Neural cell (in vitro differentiated cells): ENCODE measurements around the gene SMARCA4. TPM values are rescaled to one million over a fixed set of nuclear protein-coding genes. Genes with fewer than 3 reads are reported as not detected.

Experiments
- H2AFZ ChIP-seq: fragments of 200-600, 300-800 bp; sonication (generic), shearing (Covaris generic); 2 replicates; pipeline ENCODE4 v1.6.0; 2014; ENCODE audit warnings: low read depth, mild to moderate bottlenecking, antibody characterized with exemption, low read length, moderate library complexity
- H3F3A ChIP-seq: fragments of 200-600 bp; shearing (Covaris generic); 2 replicates; pipeline ENCODE4 v1.6.1; 2016; ENCODE audit warnings: mild to moderate bottlenecking, moderate library complexity, mixed read lengths, antibody characterized with exemption, low read length; ENCODE audit not compliant: insufficient read depth, poor library complexity, severe bottlenecking
- H3K27ac ChIP-seq: fragments of 200-600, 300-800 bp; sonication (generic), shearing (Covaris generic); 2 replicates; pipeline ENCODE4 v1.5.1; 2014; ENCODE audit warnings: mild to moderate bottlenecking, low read length, moderate library complexity
- H3K27me3 ChIP-seq: fragments of 300-800, 200-600 bp; sonication (generic), shearing (Covaris generic); 2 replicates; pipeline ENCODE4 v1.6.0; 2014; ENCODE audit warnings: mild to moderate bottlenecking, low read depth, low read length, moderate library complexity; ENCODE audit not compliant: insufficient read depth
- H3K36me3 ChIP-seq: fragments of 300-800, 200-600 bp; sonication (generic), shearing (Covaris generic); 2 replicates; pipeline ENCODE4 v1.5.1; 2014; ENCODE audit warnings: mild to moderate bottlenecking, antibody characterized with exemption, low read length, moderate library complexity; ENCODE audit not compliant: insufficient read depth
- H3K4me2 ChIP-seq: fragments of 300-800, 200-600 bp; sonication (generic), shearing (Covaris generic); 2 replicates; pipeline ENCODE4 v1.6.0; 2014; ENCODE audit warnings: mild to moderate bottlenecking, low read length
- H3K4me3 ChIP-seq: fragments of 300-800, 200-600 bp; sonication (generic), shearing (Covaris generic); 2 replicates; pipeline ENCODE4 v1.5.1; 2014; ENCODE audit warnings: mild to moderate bottlenecking, low read length, moderate library complexity
- H3K79me2 ChIP-seq: fragments of 200-600 bp; shearing (Covaris generic); replicated peaks from 2 replicates; pipeline ENCODE4 v1.6.0; 2014; ENCODE audit warnings: mild to moderate bottlenecking, low read length, moderate library complexity; ENCODE audit not compliant: insufficient read depth
- H3K9ac ChIP-seq: fragments of 300-800, 200-600 bp; sonication (generic), shearing (Covaris generic); 2 replicates; pipeline ENCODE4 v1.6.1; 2016; ENCODE audit warnings: mild to moderate bottlenecking, low read length, mixed read lengths
- H3K9me2 ChIP-seq: fragments of 200-600 bp; shearing (Covaris generic); 2 replicates; pipeline ENCODE4 v1.6.1; 2016; ENCODE audit warnings: mild to moderate bottlenecking, low read length, mixed read lengths; ENCODE audit not compliant: insufficient read depth
- H3K9me3 ChIP-seq: fragments of 200-600, 300-800 bp; sonication (generic), shearing (Covaris generic); 2 replicates; pipeline ENCODE4 v1.6.1; 2016; ENCODE audit warnings: mild to moderate bottlenecking, mixed run types, low read length, moderate library complexity, mixed read lengths
- H4K20me1 ChIP-seq: fragments of 200-600 bp; shearing (Covaris generic); 2 replicates; pipeline ENCODE4 v1.6.1; 2016; ENCODE audit warnings: mild to moderate bottlenecking, mixed run types; ENCODE audit not compliant: insufficient read depth
- EP300 ChIP-seq: fragments of 450-650 bp; conservative IDR thresholded peaks from 2 replicates; pipeline ENCODE4 v1.6.1; 2014; ENCODE audit warnings: antibody characterized with exemption, mild to moderate bottlenecking, moderate library complexity; ENCODE audit not compliant: poor library complexity, severe bottlenecking
- EZH2 ChIP-seq: fragments of 200-600, 300-800 bp; shearing (Covaris generic), sonication (generic); IDR thresholded peaks from 2 replicates; pipeline ENCODE4 v1.6.1; 2014; ENCODE audit warnings: antibody characterized with exemption, low read length, borderline replicate concordance, mild to moderate bottlenecking; ENCODE audit not compliant: insufficient read depth, poor library complexity, severe bottlenecking
- MXI1 ChIP-seq: fragments of 450-650 bp; conservative IDR thresholded peaks from 2 replicates; pipeline ENCODE4 v1.6.1; 2014; ENCODE audit warnings: antibody characterized with exemption, mild to moderate bottlenecking; ENCODE audit not compliant: poor library complexity, severe bottlenecking
- POLR2AphosphoS5 ChIP-seq: IDR thresholded peaks from 2 replicates; pipeline ENCODE4 v1.6.1; 2012
- RAD21 ChIP-seq: fragments of 450-650 bp; conservative IDR thresholded peaks from 2 replicates; pipeline ENCODE4 v1.6.1; 2014; ENCODE audit warnings: antibody characterized with exemption, mild to moderate bottlenecking, moderate library complexity
- SMC3 ChIP-seq: fragments of 450-650 bp; conservative IDR thresholded peaks from 2 replicates; pipeline ENCODE4 v1.6.1; 2014; ENCODE audit warnings: antibody characterized with exemption, mild to moderate bottlenecking, moderate library complexity; ENCODE audit not compliant: poor library complexity
- TAF1 ChIP-seq: IDR thresholded peaks from 2 replicates; pipeline ENCODE4 v1.6.1; 2012; ENCODE audit warnings: low read depth
- polyA plus RNA-seq: library from polyadenylated mRNA; depleted of rRNA; stranded (reverse); fragments of >200 nt; gene quantifications from 2 replicates; pipeline ENCODE4 v1.2.3, GENCODE V29; 2014
- TF ChIP-seq, protein P1 (sequence below): fragments of 450-650 bp; IDR thresholded peaks from 2 replicates; pipeline ENCODE4 v1.5.1; 2014; ENCODE audit warnings: antibody characterized with exemption, mild to moderate bottlenecking, moderate library complexity; ENCODE audit not compliant: poor library complexity, severe bottlenecking
- TF ChIP-seq, protein P2 (sequence below): IDR thresholded peaks from 2 replicates; pipeline ENCODE4 v1.6.1; 2012; ENCODE audit warnings: borderline replicate concordance

The SMARCA4 gene
- polyA plus RNA-seq, 1 donor from 2014 or later: 97.3 TPM

DNA sequence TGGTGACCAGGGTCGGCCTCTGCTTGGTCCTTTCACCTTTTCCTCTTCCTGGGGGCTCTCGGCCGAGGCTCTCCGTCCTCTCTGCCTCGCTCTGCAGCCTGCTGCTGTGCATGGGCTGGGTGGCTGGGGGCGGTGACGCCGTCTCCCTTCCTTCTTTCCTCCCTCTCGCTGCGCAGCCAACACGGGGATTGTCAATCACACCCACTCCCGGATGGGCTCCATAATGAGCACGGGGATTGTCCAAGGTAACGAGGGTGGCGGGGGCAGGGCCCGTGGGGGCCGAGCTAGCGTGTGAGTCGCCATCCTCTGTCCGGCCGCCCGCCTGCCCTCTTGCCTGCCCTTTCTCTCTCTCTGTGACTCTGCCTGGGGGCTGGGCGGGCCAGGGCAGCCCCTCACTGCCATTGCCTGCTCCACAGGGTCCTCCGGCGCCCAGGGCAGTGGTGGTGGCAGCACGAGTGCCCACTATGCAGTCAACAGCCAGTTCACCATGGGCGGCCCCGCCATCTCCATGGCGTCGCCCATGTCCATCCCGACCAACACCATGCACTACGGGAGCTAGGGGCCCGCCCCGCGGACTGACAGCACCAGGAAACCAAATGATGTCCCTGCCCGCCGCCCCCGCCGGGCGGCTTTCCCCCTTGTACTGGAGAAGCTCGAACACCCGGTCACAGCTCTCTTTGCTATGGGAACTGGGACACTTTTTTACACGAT lies 39.5 kb upstream of the SMARCA4 start:
- Histone ChIP-seq H3F3A (no peaks in the 10 kb centered on the region), H3K27me3 (no peaks in the 10 kb centered on the region), H3K9me3 (no peaks in the 10 kb centered on the region), H3K79me2 (no peaks in the 10 kb centered on the region), H3K9ac (no peak overlapping the region), H2AFZ (no peak overlapping the region), H3K36me3 (no peaks in the 10 kb centered on the region), H3K27ac (no peak overlapping the region), H4K20me1 (no peaks in the 10 kb centered on the region), H3K9me2 (no peaks in the 10 kb centered on the region), H3K4me2 (no peak overlapping the region), H3K4me3 (no peak overlapping the region)
- no peak for TF ChIP-seq MXI1
- no peak for TF ChIP-seq SMC3
- TF ChIP-seq TAF1: no peak
- TF ChIP-seq, protein P1, sequence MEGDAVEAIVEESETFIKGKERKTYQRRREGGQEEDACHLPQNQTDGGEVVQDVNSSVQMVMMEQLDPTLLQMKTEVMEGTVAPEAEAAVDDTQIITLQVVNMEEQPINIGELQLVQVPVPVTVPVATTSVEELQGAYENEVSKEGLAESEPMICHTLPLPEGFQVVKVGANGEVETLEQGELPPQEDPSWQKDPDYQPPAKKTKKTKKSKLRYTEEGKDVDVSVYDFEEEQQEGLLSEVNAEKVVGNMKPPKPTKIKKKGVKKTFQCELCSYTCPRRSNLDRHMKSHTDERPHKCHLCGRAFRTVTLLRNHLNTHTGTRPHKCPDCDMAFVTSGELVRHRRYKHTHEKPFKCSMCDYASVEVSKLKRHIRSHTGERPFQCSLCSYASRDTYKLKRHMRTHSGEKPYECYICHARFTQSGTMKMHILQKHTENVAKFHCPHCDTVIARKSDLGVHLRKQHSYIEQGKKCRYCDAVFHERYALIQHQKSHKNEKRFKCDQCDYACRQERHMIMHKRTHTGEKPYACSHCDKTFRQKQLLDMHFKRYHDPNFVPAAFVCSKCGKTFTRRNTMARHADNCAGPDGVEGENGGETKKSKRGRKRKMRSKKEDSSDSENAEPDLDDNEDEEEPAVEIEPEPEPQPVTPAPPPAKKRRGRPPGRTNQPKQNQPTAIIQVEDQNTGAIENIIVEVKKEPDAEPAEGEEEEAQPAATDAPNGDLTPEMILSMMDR: no peak
- TF ChIP-seq RAD21: no peak
- no peak for TF ChIP-seq EP300
- no peak for TF ChIP-seq POLR2AphosphoS5
- TF ChIP-seq, protein P2, sequence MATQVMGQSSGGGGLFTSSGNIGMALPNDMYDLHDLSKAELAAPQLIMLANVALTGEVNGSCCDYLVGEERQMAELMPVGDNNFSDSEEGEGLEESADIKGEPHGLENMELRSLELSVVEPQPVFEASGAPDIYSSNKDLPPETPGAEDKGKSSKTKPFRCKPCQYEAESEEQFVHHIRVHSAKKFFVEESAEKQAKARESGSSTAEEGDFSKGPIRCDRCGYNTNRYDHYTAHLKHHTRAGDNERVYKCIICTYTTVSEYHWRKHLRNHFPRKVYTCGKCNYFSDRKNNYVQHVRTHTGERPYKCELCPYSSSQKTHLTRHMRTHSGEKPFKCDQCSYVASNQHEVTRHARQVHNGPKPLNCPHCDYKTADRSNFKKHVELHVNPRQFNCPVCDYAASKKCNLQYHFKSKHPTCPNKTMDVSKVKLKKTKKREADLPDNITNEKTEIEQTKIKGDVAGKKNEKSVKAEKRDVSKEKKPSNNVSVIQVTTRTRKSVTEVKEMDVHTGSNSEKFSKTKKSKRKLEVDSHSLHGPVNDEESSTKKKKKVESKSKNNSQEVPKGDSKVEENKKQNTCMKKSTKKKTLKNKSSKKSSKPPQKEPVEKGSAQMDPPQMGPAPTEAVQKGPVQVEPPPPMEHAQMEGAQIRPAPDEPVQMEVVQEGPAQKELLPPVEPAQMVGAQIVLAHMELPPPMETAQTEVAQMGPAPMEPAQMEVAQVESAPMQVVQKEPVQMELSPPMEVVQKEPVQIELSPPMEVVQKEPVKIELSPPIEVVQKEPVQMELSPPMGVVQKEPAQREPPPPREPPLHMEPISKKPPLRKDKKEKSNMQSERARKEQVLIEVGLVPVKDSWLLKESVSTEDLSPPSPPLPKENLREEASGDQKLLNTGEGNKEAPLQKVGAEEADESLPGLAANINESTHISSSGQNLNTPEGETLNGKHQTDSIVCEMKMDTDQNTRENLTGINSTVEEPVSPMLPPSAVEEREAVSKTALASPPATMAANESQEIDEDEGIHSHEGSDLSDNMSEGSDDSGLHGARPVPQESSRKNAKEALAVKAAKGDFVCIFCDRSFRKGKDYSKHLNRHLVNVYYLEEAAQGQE: no peak

DNA sequence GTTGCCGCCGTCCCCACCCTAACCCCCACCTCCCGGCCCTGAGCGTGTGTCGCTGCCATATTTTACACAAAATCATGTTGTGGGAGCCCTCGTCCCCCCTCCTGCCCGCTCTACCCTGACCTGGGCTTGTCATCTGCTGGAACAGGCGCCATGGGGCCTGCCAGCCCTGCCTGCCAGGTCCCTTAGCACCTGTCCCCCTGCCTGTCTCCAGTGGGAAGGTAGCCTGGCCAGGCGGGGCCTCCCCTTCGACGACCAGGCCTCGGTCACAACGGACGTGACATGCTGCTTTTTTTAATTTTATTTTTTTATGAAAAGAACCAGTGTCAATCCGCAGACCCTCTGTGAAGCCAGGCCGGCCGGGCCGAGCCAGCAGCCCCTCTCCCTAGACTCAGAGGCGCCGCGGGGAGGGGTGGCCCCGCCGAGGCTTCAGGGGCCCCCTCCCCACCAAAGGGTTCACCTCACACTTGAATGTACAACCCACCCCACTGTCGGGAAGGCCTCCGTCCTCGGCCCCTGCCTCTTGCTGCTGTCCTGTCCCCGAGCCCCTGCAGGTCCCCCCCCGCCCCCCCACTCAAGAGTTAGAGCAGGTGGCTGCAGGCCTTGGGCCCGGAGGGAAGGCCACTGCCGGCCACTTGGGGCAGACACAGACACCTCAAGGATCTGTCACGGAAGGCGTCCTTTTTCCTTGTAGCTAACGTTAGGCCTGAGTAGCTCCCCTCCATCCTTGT lies 38.8 kb upstream of the SMARCA4 start:
- no peak overlapping the region for H3K4me2 ChIP-seq
- H3K79me2 ChIP-seq: no peaks in the 10 kb centered on the region
- no peak overlapping the region for H3K27ac ChIP-seq
- no peaks in the 10 kb centered on the region for H3K27me3 ChIP-seq
- H3K36me3 ChIP-seq: no peaks in the 10 kb centered on the region
- no peaks in the 10 kb centered on the region for H3F3A ChIP-seq
- no peak overlapping the region for H3K4me3 ChIP-seq
- no peaks in the 10 kb centered on the region for H3K9me3 ChIP-seq
- no peaks in the 10 kb centered on the region for H3K9me2 ChIP-seq
- no peak overlapping the region for H3K9ac ChIP-seq
- no peaks in the 10 kb centered on the region for H4K20me1 ChIP-seq
- no peak overlapping the region for H2AFZ ChIP-seq
- TF ChIP-seq RAD21 (no peak), MXI1 (no peak), SMC3 (no peak), EZH2 (no peak), POLR2AphosphoS5 (no peak), TAF1 (no peak), EP300 (no peak)
- TF ChIP-seq, protein P1: no peak
- TF ChIP-seq, protein P2: no peak
